Neutrophil (primary cell): ENCODE measurements around the gene NUP107.

Experiments used
- H3K27ac ChIP-seq: fragments of 200-600 bp; sonication (generic); 2 replicates; pipeline ENCODE4 v1.5.1; 2016; ENCODE audit warnings: mild to moderate bottlenecking, moderate library complexity
- H3K27me3 ChIP-seq: fragments of 200-600 bp; sonication (generic); 2 replicates; pipeline ENCODE4 v1.6.0; 2016; ENCODE audit warnings: mild to moderate bottlenecking
- H3K36me3 ChIP-seq: fragments of 200-600 bp; sonication (generic); 2 replicates; pipeline ENCODE4 v1.5.1; 2017
- H3K4me1 ChIP-seq, 2 experiments: fragments of 200-600 bp in 1 of 2; sonication (generic) in 1 of 2; 1 replicate in 1 of 2; 2 replicates in 1 of 2; pipeline versions ENCODE4 v1.5.1 to v1.6.1; 2013 to 2016; ENCODE audit warnings: low read depth in 1 of 2, low read length in 1 of 2, mild to moderate bottlenecking in 1 of 2, moderate library complexity in 1 of 2; ENCODE audit not compliant: control insufficient read depth in 1 of 2, insufficient read depth in 1 of 2
- H3K4me3 ChIP-seq, 2 experiments: fragments of 200-600 bp in 1 of 2; sonication (generic) in 1 of 2; 1 replicate in 1 of 2; 2 replicates in 1 of 2; pipeline ENCODE4 v1.5.1; 2013 to 2016; ENCODE audit warnings: low read depth in 1 of 2, low read length in 1 of 2, mild to moderate bottlenecking in 1 of 2, moderate library complexity in 1 of 2
- H3K9me3 ChIP-seq: fragments of 200-600 bp; sonication (generic); 2 replicates; pipeline ENCODE4 v1.5.1; 2016
- TF ChIP-seq, protein P1 (sequence below): fragments of 200-600 bp; sonication (generic); IDR thresholded peaks from 2 replicates; pipeline ENCODE4 v1.5.1; 2016; ENCODE audit warnings: antibody characterized with exemption

NUP107 gene

GRCh38 chr12:68789144-68789878, 102.5 kb downstream of the NUP107 start:
- Histone ChIP-seq H3K4me1 (peaks cover 41 to 45% of the 10 kb centered on the region in 2 experiments), H3K4me3 (no peak overlapping the region), H3K36me3 (no peaks in the 10 kb centered on the region), H3K27me3 (no peaks in the 10 kb centered on the region), H3K9me3 (no peaks in the 10 kb centered on the region), H3K27ac (peak overlapping the region; percentile 94)
- TF ChIP-seq, protein P1, sequence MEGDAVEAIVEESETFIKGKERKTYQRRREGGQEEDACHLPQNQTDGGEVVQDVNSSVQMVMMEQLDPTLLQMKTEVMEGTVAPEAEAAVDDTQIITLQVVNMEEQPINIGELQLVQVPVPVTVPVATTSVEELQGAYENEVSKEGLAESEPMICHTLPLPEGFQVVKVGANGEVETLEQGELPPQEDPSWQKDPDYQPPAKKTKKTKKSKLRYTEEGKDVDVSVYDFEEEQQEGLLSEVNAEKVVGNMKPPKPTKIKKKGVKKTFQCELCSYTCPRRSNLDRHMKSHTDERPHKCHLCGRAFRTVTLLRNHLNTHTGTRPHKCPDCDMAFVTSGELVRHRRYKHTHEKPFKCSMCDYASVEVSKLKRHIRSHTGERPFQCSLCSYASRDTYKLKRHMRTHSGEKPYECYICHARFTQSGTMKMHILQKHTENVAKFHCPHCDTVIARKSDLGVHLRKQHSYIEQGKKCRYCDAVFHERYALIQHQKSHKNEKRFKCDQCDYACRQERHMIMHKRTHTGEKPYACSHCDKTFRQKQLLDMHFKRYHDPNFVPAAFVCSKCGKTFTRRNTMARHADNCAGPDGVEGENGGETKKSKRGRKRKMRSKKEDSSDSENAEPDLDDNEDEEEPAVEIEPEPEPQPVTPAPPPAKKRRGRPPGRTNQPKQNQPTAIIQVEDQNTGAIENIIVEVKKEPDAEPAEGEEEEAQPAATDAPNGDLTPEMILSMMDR: no peak

DNA sequence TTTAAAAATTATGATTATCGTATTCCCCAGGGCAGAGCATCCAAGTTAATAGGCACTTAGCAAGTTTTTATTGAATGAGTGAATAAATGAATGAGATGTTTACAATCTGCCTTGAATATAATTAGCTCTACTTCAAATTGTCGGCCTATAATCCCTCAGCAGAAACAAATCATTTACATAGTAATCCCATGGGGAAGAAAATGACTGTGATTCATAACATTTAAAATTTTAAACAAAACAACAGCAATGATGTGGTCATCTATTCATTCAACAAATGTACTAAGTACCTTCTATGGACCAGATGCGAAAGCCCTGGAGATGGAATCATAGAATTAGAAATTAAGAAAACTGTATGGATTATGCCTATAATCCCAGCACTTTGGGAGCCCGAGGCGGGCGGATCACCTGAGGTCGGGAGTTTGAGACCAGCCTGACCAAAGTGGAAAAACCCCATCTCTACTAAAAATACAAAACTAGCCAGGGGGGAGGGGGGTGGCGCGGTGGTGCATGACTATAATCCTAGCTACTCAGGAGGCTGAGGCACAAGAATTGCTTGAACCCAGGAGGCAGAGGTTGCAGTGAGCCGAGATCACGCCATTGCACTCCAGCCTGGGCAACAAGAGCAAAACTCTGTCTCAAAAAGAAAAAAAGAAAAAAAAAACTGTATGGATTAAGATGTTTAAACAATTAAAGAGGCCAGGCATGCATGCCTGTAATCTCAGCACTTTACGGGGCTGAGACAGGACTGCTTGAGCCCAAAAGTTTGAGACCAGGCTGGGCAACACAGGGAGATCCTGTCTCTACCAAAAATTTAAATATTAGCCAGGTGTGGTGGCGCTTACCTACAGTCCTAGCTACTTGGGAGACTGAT, 103.5 kb downstream of the NUP107 start:
- Histone ChIP-seq H3K27me3 (no peaks in the 10 kb centered on the region), H3K4me3 (no peak overlapping the region), H3K9me3 (no peaks in the 10 kb centered on the region), H3K27ac (no peak overlapping the region), H3K4me1 (peaks cover 32 to 35% of the 10 kb centered on the region in 2 experiments), H3K36me3 (no peaks in the 10 kb centered on the region)
- TF ChIP-seq, protein P1: no peak

DNA sequence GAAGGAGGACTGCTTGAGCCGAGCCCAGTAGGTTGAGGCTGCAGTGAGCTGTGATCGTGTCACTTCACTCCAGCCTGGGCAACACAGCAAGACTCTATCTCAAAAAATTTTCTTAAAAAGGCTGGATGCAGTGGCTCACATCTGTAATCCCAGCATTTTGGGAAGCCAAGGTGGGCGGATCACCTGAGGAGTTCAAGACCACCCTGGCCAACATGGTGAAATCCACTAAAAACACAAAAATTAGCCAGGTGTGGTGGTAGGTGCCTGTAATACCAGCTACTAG, 104.1 kb downstream of the NUP107 start:
- Histone ChIP-seq H3K27ac (no peak overlapping the region), H3K27me3 (no peaks in the 10 kb centered on the region), H3K9me3 (no peaks in the 10 kb centered on the region), H3K36me3 (no peaks in the 10 kb centered on the region), H3K4me3 (no peak overlapping the region), H3K4me1 (peaks cover 26 to 30% of the 10 kb centered on the region in 2 experiments)
- TF ChIP-seq, protein P1: no peak

- H3K27ac ChIP-seq: no peak overlapping the region
- no peaks in the 10 kb centered on the region for H3K9me3 ChIP-seq
- peaks cover 15 to 19% of the 10 kb centered on the region in 2 experiments for H3K4me1 ChIP-seq
- H3K27me3 ChIP-seq: no peaks in the 10 kb centered on the region
- H3K36me3 ChIP-seq: no peaks in the 10 kb centered on the region
- TF ChIP-seq, protein P1: no peak
- H3K4me3 ChIP-seq: no peak overlapping the region
Observed at GRCh38 chr12:68791897-68792481, 105.2 kb downstream of the NUP107 start.

DNA sequence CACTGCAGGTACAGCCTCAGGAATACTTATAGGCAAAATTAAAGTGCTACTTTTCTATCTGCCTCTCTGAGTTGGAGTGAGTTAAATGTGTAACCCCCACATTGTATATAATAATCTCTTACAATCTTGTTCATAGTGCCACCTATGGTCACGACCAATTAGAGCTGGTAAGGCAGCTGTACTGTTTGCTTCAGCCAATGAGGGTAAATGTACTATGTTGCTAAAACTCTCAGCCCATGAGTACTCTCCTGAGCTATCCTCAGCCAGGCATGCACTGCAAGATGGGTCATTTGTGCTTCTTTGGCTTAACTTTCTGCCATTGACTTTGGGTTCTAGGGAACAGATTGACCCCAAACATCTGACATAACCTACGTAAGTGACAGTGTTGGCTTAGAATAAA, 106.2 kb downstream of the NUP107 start:
- Histone ChIP-seq H3K4me3 (no peak overlapping the region), H3K4me1 (peaks cover 7 to 9% of the 10 kb centered on the region in 2 experiments), H3K27ac (peak overlapping the region; percentile 1), H3K9me3 (no peaks in the 10 kb centered on the region), H3K36me3 (no peaks in the 10 kb centered on the region), H3K27me3 (no peaks in the 10 kb centered on the region)
- TF ChIP-seq, protein P1: no peak
